ENCODE results near the gene EPS15.

- no peak for TF ChIP-seq CTCF (IDR thresholded peaks at IDR 0.05)
- no peak for TF ChIP-seq POLR2AphosphoS5 (IDR thresholded peaks at IDR 0.05; ENCODE audit: low read depth, low read length)
- TF ChIP-seq REST (IDR thresholded peaks at IDR 0.05; ENCODE audit: insufficient read depth in 1 of 2, low read depth in 2 of 2, low read length in 1 of 2) = no peak
- no peak for TF ChIP-seq TCF7L2 (IDR thresholded peaks at IDR 0.05; ENCODE audit: low read depth, low read length)
These were observed 171.5 kb downstream of the EPS15 start for GRCh38 chr1:51347398-51348146.

Measured in Panc1 (cell line).